Smooth muscle cell (in vitro differentiated cells): ENCODE data around the gene GAL. TPM values are rescaled to one million over a fixed set of nuclear protein-coding genes. Genes with fewer than 3 reads are reported as not detected.

Experiments used
- DNase-seq: peaks from one replicate; lab custom pipeline; 2025; ENCODE audit not compliant: unreplicated experiment; lab: John Stamatoyannopoulos, UW
- H2AFZ ChIP-seq: fragments of 200-600 bp; sonication (generic); 2 replicates; pipeline ENCODE4 v1.6.0; 2016; ENCODE audit warnings: antibody characterized with exemption, low read depth, mild to moderate bottlenecking
- H3F3A ChIP-seq: fragments of 200-600 bp; sonication (generic); 2 replicates; pipeline ENCODE4 v1.6.0; 2017; ENCODE audit warnings: antibody characterized with exemption, low read depth
- H3K27ac ChIP-seq: fragments of 200-600 bp; sonication (generic); 2 replicates; pipeline ENCODE4 v1.5.1; 2016; ENCODE audit warnings: low read depth, mild to moderate bottlenecking
- H3K27me3 ChIP-seq: fragments of 200-600 bp; sonication (generic); 2 replicates; pipeline ENCODE4 v1.6.1; 2016; ENCODE audit warnings: low read depth, mild to moderate bottlenecking
- H3K36me3 ChIP-seq: fragments of 200-600 bp; sonication (generic); 2 replicates; pipeline ENCODE4 v1.5.1; 2016; ENCODE audit warnings: low read depth
- H3K4me1 ChIP-seq: fragments of 200-600 bp; sonication (generic); 2 replicates; pipeline ENCODE4 v1.5.1; 2016; ENCODE audit warnings: low read depth
- H3K4me2 ChIP-seq: fragments of 200-600 bp; sonication (generic); 2 replicates; pipeline ENCODE4 v1.6.0; 2016; ENCODE audit warnings: mild to moderate bottlenecking
- H3K4me3 ChIP-seq: fragments of 200-600 bp; sonication (generic); 2 replicates; pipeline ENCODE4 v1.5.1; 2016; ENCODE audit warnings: mild to moderate bottlenecking
- H3K79me2 ChIP-seq: fragments of 200-600 bp; sonication (generic); 2 replicates; pipeline ENCODE4 v1.6.0; 2016; ENCODE audit warnings: low read depth, mild to moderate bottlenecking
- H3K9ac ChIP-seq: fragments of 200-600 bp; sonication (generic); 2 replicates; pipeline ENCODE4 v1.6.0; 2016; ENCODE audit warnings: low read depth
- H3K9me3 ChIP-seq: fragments of 200-600 bp; sonication (generic); replicated peaks from 2 replicates; pipeline ENCODE4 v1.5.1; 2016; ENCODE audit warnings: low read depth
- H4K20me1 ChIP-seq: fragments of 200-600 bp; sonication (generic); 2 replicates; pipeline ENCODE4 v1.6.0; 2016; ENCODE audit warnings: low read depth
- CTCF ChIP-seq: fragments of 200-600 bp; sonication (generic); IDR thresholded peaks from 2 replicates; pipeline ENCODE4 v1.5.1; 2017; ENCODE audit warnings: borderline replicate concordance, mild to moderate bottlenecking, antibody characterized with exemption; ENCODE audit not compliant: insufficient read depth, poor library complexity, severe bottlenecking
- WGBS: methylation state at CpG from one replicate; pipeline ENCODE4 v1.1.7; 2016; ENCODE audit warnings: low lambda C conversion rate; 5-methylcytosine and 5-hydroxymethylcytosine counted together
- polyA plus RNA-seq: library from polyadenylated mRNA; unstranded; fragments of >200 nt; fragmentation: Nextera tagmentation; extraction: Ambion mirVana; gene quantifications from 2 replicates; pipeline ENCODE4 v1.2.1, GENCODE V29; 2016
- total RNA-seq: library from RNA; depleted of rRNA; stranded (reverse); fragments of >200 nt; gene quantifications from 2 replicates; pipeline ENCODE4 v1.2.3, GENCODE V29; 2014

Gene GAL
- total and polyA plus RNA-seq, 2 experiments from 2014 or later = 19.4 to 61.5 TPM

GRCh38 chr11:68667511-68668500 lies 16.5 kb upstream of the GAL start:
- no peaks in the 10 kb centered on the region for H3F3A ChIP-seq
- H3K9me3 ChIP-seq = no peaks in the 10 kb centered on the region
- H3K4me3 ChIP-seq = no peak overlapping the region
- no peak overlapping the region for H3K27ac ChIP-seq
- TF ChIP-seq CTCF = no peak
- H3K4me2 ChIP-seq = no peak overlapping the region
- no peak overlapping the region for H3K9ac ChIP-seq
- H3K79me2 ChIP-seq = no peaks in the 10 kb centered on the region
- H3K27me3 ChIP-seq = no peaks in the 10 kb centered on the region
- no peaks in the 10 kb centered on the region for H3K4me1 ChIP-seq
- 90% methylated on average over 19 of the region's 21 CpGs for WGBS
- H4K20me1 ChIP-seq = no peaks in the 10 kb centered on the region
- no peaks in the 10 kb centered on the region for H3K36me3 ChIP-seq
- no peak overlapping the region for H2AFZ ChIP-seq
- no peak for DNase-seq

- H3K4me3 ChIP-seq = no peak overlapping the region
Observed at GRCh38 chr11:68669301-68670090, 14.8 kb upstream of the GAL start.

GRCh38 chr11:68670208-68670992 lies 13.9 kb upstream of the GAL start:
- Histone ChIP-seq H3K79me2 (no peaks in the 10 kb centered on the region), H3K27me3 (no peaks in the 10 kb centered on the region), H3F3A (no peaks in the 10 kb centered on the region), H3K9ac (no peak overlapping the region), H3K36me3 (no peaks in the 10 kb centered on the region), H3K4me3 (no peak overlapping the region), H3K27ac (no peak overlapping the region), H3K4me1 (no peaks in the 10 kb centered on the region), H3K4me2 (no peak overlapping the region), H3K9me3 (no peaks in the 10 kb centered on the region), H2AFZ (no peak overlapping the region), H4K20me1 (no peaks in the 10 kb centered on the region)
- WGBS = 92% methylated on average over 33 of the region's 33 CpGs
- DNase-seq = no peak
- no peak for TF ChIP-seq CTCF

More at GRCh38 chr11:68669301-68670090, 14.8 kb upstream of the GAL start:
- H3K4me1 ChIP-seq = no peaks in the 10 kb centered on the region
- H3K27ac ChIP-seq = no peak overlapping the region
- no peaks in the 10 kb centered on the region for H3K79me2 ChIP-seq
- no peaks in the 10 kb centered on the region for H3K36me3 ChIP-seq
- no peaks in the 10 kb centered on the region for H3F3A ChIP-seq
- no peak overlapping the region for H3K4me2 ChIP-seq
- no peaks in the 10 kb centered on the region for H3K9me3 ChIP-seq
- no peak overlapping the region for H2AFZ ChIP-seq
- 93% methylated on average over 27 of the region's 27 CpGs for WGBS
- H3K27me3 ChIP-seq = no peaks in the 10 kb centered on the region
- no peak for DNase-seq
- TF ChIP-seq CTCF = no peak
- H4K20me1 ChIP-seq = no peaks in the 10 kb centered on the region
- H3K9ac ChIP-seq = no peak overlapping the region
